Measurements from ENCODE around the gene FRS3. TPM values are rescaled to one million over a fixed set of nuclear protein-coding genes. Genes with fewer than 3 reads are reported as not detected.
A peak's percentile ranks its signal among the peaks of the same experiment; 100 is the strongest.

Gene FRS3
- total RNA-seq, 1 donor from 2014 or later: 3.3 TPM

GRCh38 chr6:41771058-41771983, 8.4 kb downstream of the FRS3 start:
- peaks cover 15% of the 10 kb centered on the region for H3K4me1 Mint-ChIP-seq (ENCODE audit: low read depth)
- no peaks in the 10 kb centered on the region for H3K27me3 Mint-ChIP-seq (ENCODE audit: low read depth)
- no peaks in the 10 kb centered on the region for H3K9me3 Mint-ChIP-seq (ENCODE audit: low read depth)
- peak; percentile 66 for DNase-seq (ENCODE audit: low spot score)
- H3K36me3 Mint-ChIP-seq (ENCODE audit: low read depth): peaks cover 24% of the 10 kb centered on the region
- H3K4me3 Mint-ChIP-seq (ENCODE audit: unreplicated experiment): no peak overlapping the region
- no peak for TF ChIP-seq CTCF (IDR thresholded peaks at IDR 0.05)
- H3K27ac Mint-ChIP-seq (ENCODE audit: unreplicated experiment): no peak overlapping the region

GRCh38 chr6:41770381-41771057, 9.2 kb downstream of the FRS3 start:
- H3K4me3 Mint-ChIP-seq (ENCODE audit: unreplicated experiment): no peak overlapping the region
- H3K9me3 Mint-ChIP-seq (ENCODE audit: low read depth): no peaks in the 10 kb centered on the region
- peaks cover 15% of the 10 kb centered on the region for H3K4me1 Mint-ChIP-seq (ENCODE audit: low read depth)
- no peak for TF ChIP-seq CTCF (IDR thresholded peaks at IDR 0.05)
- DNase-seq (ENCODE audit: low spot score): peak; percentile 85
- no peaks in the 10 kb centered on the region for H3K27me3 Mint-ChIP-seq (ENCODE audit: low read depth)
- H3K27ac Mint-ChIP-seq (ENCODE audit: unreplicated experiment): no peak overlapping the region
- peaks cover 24% of the 10 kb centered on the region for H3K36me3 Mint-ChIP-seq (ENCODE audit: low read depth)

GRCh38 chr6:41769376-41769775, 10.3 kb downstream of the FRS3 start:
- DNase-seq (ENCODE audit: low spot score): peak; percentile 66
- Mint-ChIP-seq H3K27ac (ENCODE audit: unreplicated experiment) (no peak overlapping the region), H3K36me3 (ENCODE audit: low read depth) (peaks cover 21% of the 10 kb centered on the region), H3K9me3 (ENCODE audit: low read depth) (no peaks in the 10 kb centered on the region), H3K27me3 (ENCODE audit: low read depth) (no peaks in the 10 kb centered on the region), H3K4me3 (ENCODE audit: unreplicated experiment) (no peak overlapping the region), H3K4me1 (ENCODE audit: low read depth) (peaks cover 15% of the 10 kb centered on the region)
- TF ChIP-seq CTCF (IDR thresholded peaks at IDR 0.05): no peak

- Mint-ChIP-seq H3K4me3 (ENCODE audit: unreplicated experiment) (no peak overlapping the region), H3K27me3 (ENCODE audit: low read depth) (no peaks in the 10 kb centered on the region), H3K9me3 (ENCODE audit: low read depth) (no peaks in the 10 kb centered on the region), H3K4me1 (ENCODE audit: low read depth) (peaks cover 15% of the 10 kb centered on the region), H3K27ac (ENCODE audit: unreplicated experiment) (no peak overlapping the region), H3K36me3 (ENCODE audit: low read depth) (peaks cover 18% of the 10 kb centered on the region)
- DNase-seq (ENCODE audit: low spot score): peak; percentile 39
- no peak for TF ChIP-seq CTCF (IDR thresholded peaks at IDR 0.05)
Measured at GRCh38 chr6:41768545-41769308, 11.0 kb downstream of the FRS3 start.
